A549 (cell line): Measurements from ENCODE around the gene ACSM6. TPM values are rescaled to one million over a fixed set of nuclear protein-coding genes. Genes with fewer than 3 reads are reported as not detected.
A peak's percentile ranks its signal among the peaks of the same experiment; 100 is the strongest.
"Not testable (repeated sequence)": the region's sequence is repeated elsewhere in the genome, so short reads cannot be mapped to it uniquely, and the experiment has no call there.

ENCODE experiments used
- ATAC-seq, 2 experiments: fragments of 200-7000 bp in 1 of 2; fragments of >200 bp in 1 of 2; cut with Nextera tagmentation in 1 of 2; cut with Tn5 transposase in 1 of 2; 3 replicates each; pipeline versions ENCODE4 v1.8.0 to v1.9.1; 2018 to 2020; ENCODE audit warnings: mild to moderate bottlenecking in 1 of 2, moderate library complexity in 1 of 2
- CTCF ChIA-PET: fragments of 300-600 bp; sonication (Branson Sonifier 250); formaldehyde crosslinking; extraction: SDS; loops from one replicate; lab custom pipeline; 2021; ENCODE audit warnings: antibody characterized with exemption, inconsistent platforms; lab: Yijun Ruan, JAX
- POLR2A ChIA-PET: fragments of 350-600 bp; formaldehyde crosslinking; extraction: SDS; loops from one replicate; lab custom pipeline; 2021; ENCODE audit warnings: antibody characterized with exemption, inconsistent platforms; lab: Yijun Ruan, JAX
- DNase-seq, 2 experiments: peaks; one replicate each; pipeline versions ENCODE4 v3.0.0 to v3.0.0-alpha.2; 2011 to 2016; ENCODE audit warnings: low read depth in 1 of 2, low spot score in 1 of 2
- FAIRE-seq: peaks from 2 replicates; lab custom pipeline; 2011; peaks lifted over from hg19 to GRCh38; lab: Jason Lieb, UNC
- H3K27ac ChIP-seq, 2 experiments: fragments of >200 bp; sonication (Bioruptor Twin); formaldehyde crosslinking; 3 replicates each; pipeline ENCODE4 v1.5.1; 2016 to 2017
- H3K4me1 ChIP-seq: fragments of >200 bp; sonication (Bioruptor Twin); formaldehyde crosslinking; 3 replicates; pipeline ENCODE4 v1.6.1; 2016
- H3K4me2 ChIP-seq: fragments of >200 bp; sonication (Bioruptor Twin); formaldehyde crosslinking; 3 replicates; pipeline ENCODE4 v1.6.1; 2016
- H3K4me3 ChIP-seq: fragments of >200 bp; sonication (Bioruptor Twin); formaldehyde crosslinking; 3 replicates; pipeline ENCODE4 v1.5.1; 2016
- H3K9me3 ChIP-seq: fragments of >200 bp; sonication (Bioruptor Twin); formaldehyde crosslinking; 3 replicates; pipeline ENCODE4 v1.6.1; 2016
- CEBPB ChIP-seq, 2 experiments: fragments of >200 bp in 1 of 2; sonication (Bioruptor Twin) in 1 of 2; formaldehyde crosslinking in 1 of 2; IDR thresholded peaks; 2 replicates each; pipeline ENCODE4 v1.6.1; 2012 to 2016
- FOSL2 ChIP-seq, 2 experiments: fragments of 450-650 bp in 1 of 2; fragments of >200 bp in 1 of 2; sonication (Bioruptor Twin) in 1 of 2; formaldehyde crosslinking; IDR thresholded peaks; 2 replicates each; pipeline versions ENCODE4 v1.5.0 to v1.6.1; 2016 to 2020; ENCODE audit warnings: mild to moderate bottlenecking in 1 of 2, moderate library complexity in 1 of 2
- HDAC2 ChIP-seq: fragments of 200-600 bp; sonication (generic); IDR thresholded peaks from 2 replicates; pipeline ENCODE4 v1.6.1; 2016
- HES2 ChIP-seq: fragments of >200 bp; sonication (Bioruptor Twin); formaldehyde crosslinking; IDR thresholded peaks from 2 replicates; pipeline ENCODE4 v1.6.1; 2016
- HMGXB4 ChIP-seq: fragments of 250-450 bp; sonication (Bioruptor Pico); IDR thresholded peaks from 2 replicates; pipeline ENCODE4 v1.5.0; 2021; ENCODE audit warnings: mild to moderate bottlenecking, moderate library complexity, borderline replicate concordance
- MAZ ChIP-seq: fragments of 150-350 bp; IDR thresholded peaks from 2 replicates; pipeline ENCODE4 v1.6.1; 2014; ENCODE audit warnings: antibody characterized with exemption, low read depth, low read length, borderline replicate concordance
- PHF8 ChIP-seq: fragments of 200-600 bp; sonication (generic); IDR thresholded peaks from 2 replicates; pipeline ENCODE4 v1.6.1; 2016; ENCODE audit warnings: low read depth, mild to moderate bottlenecking, antibody characterized with exemption, moderate library complexity, borderline replicate concordance
- RAD21 ChIP-seq, 2 experiments: fragments of >200 bp in 1 of 2; sonication (Bioruptor Twin) in 1 of 2; formaldehyde crosslinking in 1 of 2; IDR thresholded peaks in 1 of 2; conservative IDR thresholded peaks in 1 of 2; 2 replicates in 1 of 2; 3 replicates in 1 of 2; pipeline ENCODE4 v1.6.1; 2012 to 2018; ENCODE audit warnings: inconsistent platforms in 1 of 2
- SMC3 ChIP-seq: fragments of >200 bp; sonication (Bioruptor Twin); formaldehyde crosslinking; IDR thresholded peaks from 3 replicates; pipeline ENCODE4 v1.6.1; 2018; ENCODE audit warnings: inconsistent platforms
- ZFP36 ChIP-seq: fragments of 450-650 bp; IDR thresholded peaks from 2 replicates; pipeline ENCODE4 v1.6.1; 2014; ENCODE audit warnings: borderline replicate concordance; ENCODE audit not compliant: partially characterized antibody
- WGBS: methylation state at CpG from one replicate; pipeline ENCODE4 v1.1.6; 2017; ENCODE audit errors: missing lambda C conversion rate; 5-methylcytosine and 5-hydroxymethylcytosine counted together
- polyA plus RNA-seq, 4 experiments: library from polyadenylated mRNA; depleted of rRNA in 3 of 4; stranded (reverse); fragments of >200 nt; fragmentation: RNase III in 1 of 4; extraction: RNeasy Plus Mini Kit Qiagen cat#74134 plus additional on column Dnase treatment in 1 of 4; gene quantifications; 2 replicates in 3 of 4; 3 replicates in 1 of 4; pipeline ENCODE4 v1.2.3, GENCODE V29; 2011 to 2017
- TF ChIP-seq, protein P1 (sequence below): fragments of >200 bp; sonication (Bioruptor Twin); formaldehyde crosslinking; IDR thresholded peaks from 3 replicates; pipeline ENCODE4 v1.5.1; 2016
- TF ChIP-seq, protein P2 (sequence below): fragments of 450-650 bp; IDR thresholded peaks from 2 replicates; pipeline ENCODE4 v1.6.1; 2014; ENCODE audit warnings: antibody characterized with exemption

The ACSM6 gene
- polyA plus RNA-seq, 2 of the 4 experiments (the other 2 are of a cell fraction) = not detected

DNA sequence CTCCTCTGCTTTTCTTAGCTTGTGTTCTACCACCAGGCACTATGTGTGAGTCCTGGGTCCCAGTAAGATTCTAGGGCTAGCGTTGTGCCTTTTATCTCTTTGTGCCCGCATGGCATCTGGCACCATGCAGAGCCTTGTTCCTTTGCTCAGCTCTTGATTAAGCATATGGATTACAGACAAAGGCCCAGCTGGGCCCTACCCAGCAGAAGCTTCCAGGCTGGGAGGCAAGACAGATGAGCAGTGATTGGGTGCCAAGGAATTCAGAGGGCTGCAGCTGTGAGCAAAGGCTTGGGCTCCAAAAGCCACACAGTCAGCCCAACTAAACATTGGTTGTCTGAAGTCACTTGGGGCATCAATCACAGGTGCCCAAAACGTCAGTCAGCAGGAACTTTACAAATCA, 2.0 kb downstream of the ACSM6 start:
- POLR2A ChIA-PET = no interaction called here

GRCh38 chr10:95201736-95202135, 7.7 kb downstream of the ACSM6 start:
- WGBS = 31% methylated on average over 4 of the region's 4 CpGs
- Histone ChIP-seq H3K27ac (peak overlapping the region in 1 of 2 experiments; percentile 30; a peak in 1 of 6 replicates), H3K9me3 (no peaks in the 10 kb centered on the region), H3K4me1 (no peaks in the 10 kb centered on the region)
- ChIA-PET CTCF (interaction anchor here (0.9 to 4.8 kb wide), 32 partner anchors 9 to 569 kb away, joined by 3 to 71 read pairs (median 5); no protein-coding TSS in a partner anchor), POLR2A (interaction anchor here (0.7 kb wide), 1 partner anchor 163 kb away, joined by 4 read pairs; no protein-coding TSS in a partner anchor)
- peak; percentile 60 to 71 for DNase-seq
- peak; percentile 95 to 99 for ATAC-seq
- FAIRE-seq = no peak
- TF ChIP-seq FOSL2 (IDR thresholded peaks at IDR 0.05) (no peak), FOSL2 (CRISPR knock-in tag; IDR thresholded peaks at IDR 0.05) (peak; percentile 45; the same call in 1 of the 2 replicates), SMC3 (peak; percentile 65), HES2 (no peak), RAD21 (conservative IDR thresholded peaks at IDR 0.05 in 1 of 2, IDR thresholded peaks at IDR 0.05 in 1 of 2) (peak; percentile 73 to 91)
- TF ChIP-seq, protein P1, sequence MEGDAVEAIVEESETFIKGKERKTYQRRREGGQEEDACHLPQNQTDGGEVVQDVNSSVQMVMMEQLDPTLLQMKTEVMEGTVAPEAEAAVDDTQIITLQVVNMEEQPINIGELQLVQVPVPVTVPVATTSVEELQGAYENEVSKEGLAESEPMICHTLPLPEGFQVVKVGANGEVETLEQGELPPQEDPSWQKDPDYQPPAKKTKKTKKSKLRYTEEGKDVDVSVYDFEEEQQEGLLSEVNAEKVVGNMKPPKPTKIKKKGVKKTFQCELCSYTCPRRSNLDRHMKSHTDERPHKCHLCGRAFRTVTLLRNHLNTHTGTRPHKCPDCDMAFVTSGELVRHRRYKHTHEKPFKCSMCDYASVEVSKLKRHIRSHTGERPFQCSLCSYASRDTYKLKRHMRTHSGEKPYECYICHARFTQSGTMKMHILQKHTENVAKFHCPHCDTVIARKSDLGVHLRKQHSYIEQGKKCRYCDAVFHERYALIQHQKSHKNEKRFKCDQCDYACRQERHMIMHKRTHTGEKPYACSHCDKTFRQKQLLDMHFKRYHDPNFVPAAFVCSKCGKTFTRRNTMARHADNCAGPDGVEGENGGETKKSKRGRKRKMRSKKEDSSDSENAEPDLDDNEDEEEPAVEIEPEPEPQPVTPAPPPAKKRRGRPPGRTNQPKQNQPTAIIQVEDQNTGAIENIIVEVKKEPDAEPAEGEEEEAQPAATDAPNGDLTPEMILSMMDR = peak; percentile 52
- TF ChIP-seq, protein P2, sequence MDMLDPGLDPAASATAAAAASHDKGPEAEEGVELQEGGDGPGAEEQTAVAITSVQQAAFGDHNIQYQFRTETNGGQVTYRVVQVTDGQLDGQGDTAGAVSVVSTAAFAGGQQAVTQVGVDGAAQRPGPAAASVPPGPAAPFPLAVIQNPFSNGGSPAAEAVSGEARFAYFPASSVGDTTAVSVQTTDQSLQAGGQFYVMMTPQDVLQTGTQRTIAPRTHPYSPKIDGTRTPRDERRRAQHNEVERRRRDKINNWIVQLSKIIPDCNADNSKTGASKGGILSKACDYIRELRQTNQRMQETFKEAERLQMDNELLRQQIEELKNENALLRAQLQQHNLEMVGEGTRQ = no peak
- TF ChIP-seq, all 56 proteins: peak for 4
- Histone ChIP-seq H3K4me3 (no peak overlapping the region), H3K4me2 (no peak overlapping the region)

More for the DNA sequence above, 2.0 kb downstream of the ACSM6 start:
- Histone ChIP-seq H3K9me3 (no peaks in the 10 kb centered on the region), H3K4me3 (no peak overlapping the region), H3K4me2 (no peak overlapping the region), H3K4me1 (no peaks in the 10 kb centered on the region), H3K27ac (no peak overlapping the region)
- no peak for FAIRE-seq
- no peak for DNase-seq
- 57% methylated on average over 3 of the region's 3 CpGs for WGBS
- TF ChIP-seq PHF8 (no peak), MAZ (no peak), HDAC2 (no peak), ZFP36 (no peak), CEBPB (IDR thresholded peaks at IDR 0.05) (no peak), HMGXB4 (CRISPR knock-in tag) (no peak)
- CTCF ChIA-PET = interaction anchor here (1.0 to 4.3 kb wide), 3 partner anchors 13 to 178 kb away, joined by 3 to 23 read pairs (median 3); no protein-coding TSS in a partner anchor
- no peak for ATAC-seq

DNA sequence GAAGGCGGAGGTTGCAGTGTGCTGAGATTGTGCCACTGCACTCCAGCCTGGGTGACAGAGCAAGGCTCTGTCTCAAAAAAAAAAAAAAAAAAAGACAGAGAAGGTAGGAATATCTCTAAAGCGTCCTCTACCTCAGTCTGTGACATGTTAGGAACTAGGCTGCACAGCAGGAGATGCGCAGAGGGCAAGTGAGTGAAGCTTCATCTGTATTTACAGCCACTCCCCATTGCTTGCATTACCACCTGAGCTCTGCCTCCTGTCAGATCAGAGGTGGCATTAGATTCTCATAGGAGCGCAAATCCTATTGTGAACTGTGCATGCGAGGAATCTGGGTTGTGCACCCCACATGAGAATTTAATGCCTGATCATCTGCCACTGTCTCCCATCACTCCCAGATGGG, 8.8 kb downstream of the ACSM6 start:
- H3K4me2 ChIP-seq, FAIRE-seq, H3K27ac ChIP-seq, DNase-seq, H3K4me3 ChIP-seq, H3K4me1 ChIP-seq, POLR2A ChIA-PET, H3K9me3 ChIP-seq, ATAC-seq: not testable (repeated sequence)
- 71% methylated on average over 5 of the region's 5 CpGs for WGBS
- CTCF ChIA-PET = interaction anchor here (0.7 to 4.8 kb wide), 15 partner anchors 19 to 397 kb away, joined by 3 to 71 read pairs (median 7); partner anchors contain the start of gene PDLIM1
